ENCODE data around the gene KIF26A.

Gene KIF26A

DNA sequence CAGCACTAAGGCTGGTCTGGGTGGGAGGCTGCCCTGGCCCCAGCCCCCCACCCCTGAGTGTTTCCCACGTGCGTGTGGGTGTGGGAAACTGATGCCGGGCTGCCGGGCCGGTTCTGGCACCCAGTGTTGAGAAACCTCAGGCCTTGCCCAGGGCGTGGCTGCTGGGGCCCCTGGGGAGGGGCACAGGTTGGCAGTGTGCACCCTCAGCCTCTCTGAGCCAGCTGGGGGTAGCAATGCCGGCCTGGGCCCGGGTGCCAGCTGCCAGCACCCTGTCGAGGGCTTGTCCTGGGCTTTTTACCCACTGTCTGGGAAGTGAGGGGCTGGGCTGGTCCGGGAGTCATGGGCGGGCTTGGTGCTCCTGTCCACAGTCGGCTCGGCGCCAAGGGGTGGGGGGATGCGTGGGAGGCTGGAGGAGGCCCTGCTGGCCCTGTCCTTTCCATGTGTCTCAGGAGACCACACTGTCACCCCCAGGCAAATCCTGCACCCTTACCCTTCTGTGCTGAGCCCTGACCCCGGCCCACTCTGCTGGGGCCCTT is 37.2 kb upstream of the KIF26A start:
- DNase-seq (ENCODE audit: extremely low read depth in 1 of 2, low read depth in 1 of 2), result no peak

DNA sequence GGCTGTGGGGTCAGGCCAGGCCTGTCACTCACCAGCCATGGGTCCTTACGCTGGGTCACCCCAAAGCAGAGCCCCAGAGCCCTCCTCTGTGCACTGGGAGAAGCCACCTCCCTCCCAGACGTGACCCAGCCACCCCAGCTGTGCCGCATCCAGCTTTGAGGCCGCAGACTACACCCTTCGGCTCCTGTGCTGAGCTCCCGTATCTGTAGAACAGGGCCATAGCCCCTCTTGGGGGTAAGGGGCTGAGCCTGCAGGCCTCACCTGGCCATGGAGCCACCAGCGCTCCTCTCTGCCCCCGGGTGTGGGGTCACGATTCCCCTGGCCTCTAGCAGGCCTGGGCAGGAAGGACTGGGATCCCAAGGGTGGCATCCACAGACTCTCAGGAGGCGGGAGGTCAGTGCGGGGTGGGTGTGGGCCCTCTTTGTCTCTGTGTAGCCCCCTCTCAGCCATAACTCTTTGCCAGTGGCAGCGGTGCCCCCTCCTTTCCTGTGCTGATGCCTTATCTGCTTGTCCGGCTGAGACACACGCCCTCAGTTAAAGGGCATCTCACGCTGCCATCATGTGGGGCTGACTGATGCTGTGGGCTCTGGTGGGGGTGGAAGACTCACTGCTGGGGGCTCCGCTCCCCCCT is 36.6 kb upstream of the KIF26A start:
- no peak for DNase-seq (ENCODE audit: extremely low read depth in 1 of 2, low read depth in 1 of 2)

- no peak for DNase-seq (ENCODE audit: extremely low read depth in 1 of 2, low read depth in 1 of 2)
These were observed 36.0 kb upstream of the KIF26A start for GRCh38 chr14:104102282-104102914.

DNA sequence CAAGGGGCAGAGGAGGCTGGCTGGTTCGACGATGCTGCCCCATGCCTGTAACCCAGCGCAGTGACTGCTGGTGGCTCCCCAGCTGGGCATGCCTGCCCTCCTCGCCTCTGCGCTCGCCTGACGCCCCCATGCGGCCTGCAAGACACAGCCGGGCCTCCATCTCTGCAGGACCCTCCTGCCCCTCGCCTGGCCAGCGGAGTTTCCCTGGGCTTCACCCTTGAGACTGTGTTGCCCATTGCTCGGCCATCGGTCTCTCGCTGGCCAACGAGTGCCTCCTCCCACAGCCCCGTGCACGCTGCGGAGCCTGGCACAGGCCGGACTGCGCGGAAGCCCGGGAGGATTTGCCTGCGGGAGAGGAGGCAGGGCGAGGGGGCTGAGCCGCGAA is 35.3 kb upstream of the KIF26A start:
- DNase-seq (ENCODE audit: extremely low read depth in 1 of 2, low read depth in 1 of 2), result no peak

DNA sequence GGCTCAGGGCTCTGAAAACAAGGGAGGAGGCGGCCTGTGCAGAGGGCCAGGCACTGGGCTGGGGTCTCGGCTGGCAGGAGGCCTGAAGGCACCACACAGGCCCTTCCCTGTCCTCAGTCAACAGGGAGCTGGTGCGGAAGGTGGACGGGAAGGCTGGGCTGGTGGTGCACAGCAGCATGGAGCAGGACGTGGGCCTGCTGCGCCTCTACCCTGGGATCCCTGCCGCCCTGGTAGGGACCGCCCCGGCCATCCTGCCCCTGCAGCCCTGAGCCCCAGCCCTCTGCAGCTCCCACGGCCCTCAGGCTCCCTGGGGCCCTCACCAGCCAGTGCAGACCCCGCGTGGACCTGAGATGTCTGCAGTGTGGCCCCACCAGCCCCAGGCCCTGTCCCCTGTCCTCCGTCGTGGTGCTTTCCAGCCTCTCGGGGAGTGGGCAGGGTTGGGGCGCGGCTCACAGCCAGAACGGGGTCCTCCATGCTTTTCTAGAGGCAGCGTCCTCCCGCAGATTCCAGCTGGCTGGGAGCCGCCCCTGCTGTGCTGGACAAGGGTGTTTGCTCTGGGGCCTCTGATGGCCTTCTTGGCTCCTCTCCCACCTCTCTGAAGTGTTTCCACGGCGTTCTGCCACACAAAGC is 34.8 kb upstream of the KIF26A start:
- no peak for DNase-seq (ENCODE audit: extremely low read depth in 1 of 2, low read depth in 1 of 2)

DNA sequence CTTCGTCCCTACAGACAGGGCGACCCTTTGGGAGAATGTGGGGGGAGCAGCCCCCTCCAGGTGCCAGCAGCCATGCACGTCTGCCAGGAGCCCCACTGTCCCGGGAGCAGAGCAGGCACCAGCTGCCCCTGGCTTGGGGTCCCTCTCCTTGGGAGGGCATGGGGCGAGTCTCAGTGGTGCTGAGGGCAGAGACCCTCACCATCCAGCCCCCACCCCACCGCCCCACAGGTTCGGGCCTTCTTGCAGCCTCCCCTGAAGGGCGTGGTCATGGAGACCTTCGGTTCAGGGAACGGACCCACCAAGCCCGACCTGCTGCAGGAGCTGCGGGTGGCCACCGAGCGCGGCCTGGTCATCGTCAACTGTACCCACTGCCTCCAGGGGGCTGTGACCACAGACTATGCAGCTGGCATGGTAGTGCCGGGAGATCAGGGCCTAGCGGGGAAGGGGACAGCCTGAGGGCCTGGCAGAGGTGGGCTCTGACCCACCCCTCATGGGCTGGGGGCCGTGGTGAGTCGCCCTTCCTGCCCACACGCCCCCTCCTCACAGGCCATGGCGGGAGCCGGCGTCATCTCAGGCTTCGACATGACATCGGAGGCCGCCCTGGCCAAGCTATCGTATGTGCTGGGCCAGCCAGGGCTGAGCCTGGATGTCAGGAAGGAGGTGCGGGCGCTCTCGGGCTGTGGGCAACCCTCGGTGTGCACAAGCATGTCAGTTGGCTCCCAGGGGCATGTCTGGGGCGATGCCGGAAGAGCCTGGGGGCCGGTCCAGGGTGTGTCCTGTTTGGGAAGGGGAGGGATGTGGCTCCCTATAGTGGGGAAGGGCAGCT is 34.1 kb upstream of the KIF26A start:
- no peak for DNase-seq (ENCODE audit: extremely low read depth in 1 of 2, low read depth in 1 of 2)

GRCh38 chr14:104105071-104105821 is 33.1 kb upstream of the KIF26A start:
- DNase-seq (ENCODE audit: extremely low read depth in 1 of 2, low read depth in 1 of 2), result no peak

DNA sequence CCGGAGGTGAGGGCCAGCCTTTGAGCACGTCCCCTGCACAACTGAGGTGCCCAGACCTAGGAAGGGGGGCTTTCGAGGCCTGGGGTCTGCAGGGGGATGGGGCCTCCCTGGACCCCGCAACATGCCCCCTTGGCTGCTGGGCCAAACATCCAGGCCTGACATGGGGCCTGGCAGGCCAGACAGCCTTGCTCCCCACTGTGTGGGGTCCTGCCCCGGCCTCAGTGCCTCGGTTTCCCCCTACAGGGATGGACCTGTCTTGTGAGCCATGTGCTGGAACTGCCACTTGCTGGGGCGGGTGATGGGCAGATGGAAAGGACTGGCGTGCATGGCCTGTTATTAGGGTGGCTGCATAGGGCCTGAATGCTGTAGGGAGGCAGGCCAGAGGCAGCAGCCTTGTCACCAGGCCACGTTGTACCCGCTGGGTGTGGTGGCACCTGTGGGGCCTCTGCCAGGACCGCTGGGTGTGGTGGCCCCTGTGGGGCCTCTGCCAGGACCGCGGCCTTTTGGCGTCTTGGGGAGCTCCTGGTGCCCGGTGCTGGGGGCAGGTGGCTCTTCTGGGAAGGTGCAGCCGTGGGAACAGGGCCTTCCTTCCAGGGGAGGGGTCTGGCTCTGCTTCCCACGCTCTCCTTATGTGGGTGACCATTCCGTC is 32.4 kb upstream of the KIF26A start:
- no peak for DNase-seq (ENCODE audit: extremely low read depth in 1 of 2, low read depth in 1 of 2)

- DNase-seq (ENCODE audit: extremely low read depth in 1 of 2, low read depth in 1 of 2), result no peak
These were observed 31.9 kb upstream of the KIF26A start for GRCh38 chr14:104106471-104106991.

DNA sequence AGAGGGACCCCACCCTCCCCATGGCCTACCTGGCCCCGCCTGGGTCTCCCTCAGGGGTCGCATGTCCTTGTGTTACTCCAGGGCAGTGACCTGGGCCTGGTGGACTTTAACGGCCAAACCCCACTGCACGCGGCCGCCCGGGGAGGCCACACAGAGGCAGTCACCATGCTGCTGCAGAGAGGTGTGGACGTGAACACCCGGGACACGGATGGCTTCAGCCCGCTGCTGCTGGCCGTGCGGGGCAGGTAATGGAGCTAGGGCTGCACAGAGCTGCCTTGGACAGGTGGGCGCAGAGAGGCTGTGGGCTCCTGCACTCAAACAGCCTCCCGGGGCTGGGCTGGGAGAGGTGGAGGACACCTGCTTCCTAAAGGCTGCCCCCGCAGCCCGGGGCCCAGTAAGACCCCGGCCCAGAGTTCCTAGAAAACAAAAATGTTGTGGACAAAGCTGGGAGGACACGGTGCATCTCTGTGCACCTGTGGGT is 31.2 kb upstream of the KIF26A start:
- no peak for DNase-seq (ENCODE audit: extremely low read depth in 1 of 2, low read depth in 1 of 2)

GRCh38 chr14:104107611-104108569 is 30.5 kb upstream of the KIF26A start:
- no peak for DNase-seq (ENCODE audit: extremely low read depth in 1 of 2, low read depth in 1 of 2)

GRCh38 chr14:104108570-104109541 is 29.5 kb upstream of the KIF26A start:
- DNase-seq (ENCODE audit: extremely low read depth in 1 of 2, low read depth in 1 of 2), result no peak

- no peak for DNase-seq (ENCODE audit: extremely low read depth in 1 of 2, low read depth in 1 of 2)
These were observed 28.5 kb upstream of the KIF26A start for GRCh38 chr14:104109731-104110361.

GRCh38 chr14:104110491-104111209 is 27.7 kb upstream of the KIF26A start:
- DNase-seq (ENCODE audit: extremely low read depth in 1 of 2, low read depth in 1 of 2), result no peak

DNA sequence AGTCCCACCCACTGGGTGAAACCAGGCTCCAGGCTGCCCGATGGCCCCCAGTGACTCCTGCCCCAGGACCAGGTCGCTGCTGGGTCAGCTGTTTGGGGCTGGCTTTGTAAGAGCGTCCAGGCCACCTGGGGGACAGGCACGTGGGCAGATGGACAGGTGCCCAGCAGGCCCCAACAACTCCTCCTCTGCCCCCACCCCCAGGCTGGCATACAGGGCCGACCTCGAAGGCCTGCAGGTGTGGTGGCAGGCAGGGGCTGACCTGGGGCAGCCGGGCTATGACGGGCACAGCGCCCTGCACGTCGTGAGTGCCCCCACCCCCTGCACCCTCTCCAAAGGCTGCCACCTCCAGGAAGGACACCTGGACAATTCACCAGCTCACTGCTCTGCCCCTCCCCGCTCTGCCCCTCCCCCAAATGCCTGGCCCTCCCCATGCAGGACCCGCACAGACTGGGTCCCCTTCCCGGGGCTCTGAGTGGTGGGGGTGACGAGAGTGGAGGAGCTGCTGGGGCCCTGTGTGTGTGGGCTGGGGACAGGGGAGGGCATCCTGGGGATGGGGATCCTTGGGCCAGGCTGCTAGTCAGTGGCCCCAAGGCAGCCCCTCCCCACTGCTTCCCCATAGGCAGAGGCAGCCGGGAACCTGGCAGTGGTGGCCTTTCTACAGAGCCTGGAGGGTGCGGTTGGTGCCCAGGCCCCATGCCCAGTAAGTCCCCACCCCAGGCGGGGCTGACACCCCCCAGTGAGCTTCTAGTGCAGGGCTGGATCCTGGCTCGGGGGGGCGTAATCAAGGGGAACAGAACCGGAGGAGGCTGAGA is 26.9 kb upstream of the KIF26A start:
- no peak for DNase-seq (ENCODE audit: extremely low read depth in 1 of 2, low read depth in 1 of 2)

GRCh38 chr14:104112113-104112505 is 26.3 kb upstream of the KIF26A start:
- no peak for DNase-seq (ENCODE audit: extremely low read depth in 1 of 2, low read depth in 1 of 2)
